Measurements from ENCODE around the gene APOO.

Gene APOO

GRCh38 chrX:23787745-23788118 is 120.0 kb downstream of the APOO start:
- no peak overlapping the region for H3K27ac Mint-ChIP-seq
- peaks cover 6% of the 10 kb centered on the region for H3K4me1 Mint-ChIP-seq
- no peaks in the 10 kb centered on the region for H3K27me3 Mint-ChIP-seq
- peaks cover 14% of the 10 kb centered on the region for H3K36me3 Mint-ChIP-seq
- DNase-seq (ENCODE audit: low spot score in 2 of 2) (no peak), ATAC-seq (ENCODE audit: low read depth) (no peak)
- H3K4me3 Mint-ChIP-seq = no peak overlapping the region
- H3K9me3 Mint-ChIP-seq = no peaks in the 10 kb centered on the region

GRCh38 chrX:23786268-23786815 is 121.4 kb downstream of the APOO start:
- Mint-ChIP-seq H3K9me3 (no peaks in the 10 kb centered on the region), H3K36me3 (peaks cover 14% of the 10 kb centered on the region), H3K27me3 (no peaks in the 10 kb centered on the region), H3K4me3 (no peak overlapping the region), H3K4me1 (peaks cover 9% of the 10 kb centered on the region), H3K27ac (no peak overlapping the region)
- DNase-seq (ENCODE audit: low spot score in 2 of 2) (no peak), ATAC-seq (ENCODE audit: low read depth) (no peak)

GRCh38 chrX:23785580-23785979 is 122.2 kb downstream of the APOO start:
- Mint-ChIP-seq H3K36me3 (peaks cover 14% of the 10 kb centered on the region), H3K4me1 (peaks cover 9% of the 10 kb centered on the region), H3K9me3 (no peaks in the 10 kb centered on the region), H3K4me3 (peak overlapping the region; percentile 94), H3K27me3 (no peaks in the 10 kb centered on the region), H3K27ac (peak overlapping the region; percentile 96)
- ATAC-seq (ENCODE audit: low read depth) (no peak), DNase-seq (ENCODE audit: low spot score in 2 of 2) (no peak)

DNA sequence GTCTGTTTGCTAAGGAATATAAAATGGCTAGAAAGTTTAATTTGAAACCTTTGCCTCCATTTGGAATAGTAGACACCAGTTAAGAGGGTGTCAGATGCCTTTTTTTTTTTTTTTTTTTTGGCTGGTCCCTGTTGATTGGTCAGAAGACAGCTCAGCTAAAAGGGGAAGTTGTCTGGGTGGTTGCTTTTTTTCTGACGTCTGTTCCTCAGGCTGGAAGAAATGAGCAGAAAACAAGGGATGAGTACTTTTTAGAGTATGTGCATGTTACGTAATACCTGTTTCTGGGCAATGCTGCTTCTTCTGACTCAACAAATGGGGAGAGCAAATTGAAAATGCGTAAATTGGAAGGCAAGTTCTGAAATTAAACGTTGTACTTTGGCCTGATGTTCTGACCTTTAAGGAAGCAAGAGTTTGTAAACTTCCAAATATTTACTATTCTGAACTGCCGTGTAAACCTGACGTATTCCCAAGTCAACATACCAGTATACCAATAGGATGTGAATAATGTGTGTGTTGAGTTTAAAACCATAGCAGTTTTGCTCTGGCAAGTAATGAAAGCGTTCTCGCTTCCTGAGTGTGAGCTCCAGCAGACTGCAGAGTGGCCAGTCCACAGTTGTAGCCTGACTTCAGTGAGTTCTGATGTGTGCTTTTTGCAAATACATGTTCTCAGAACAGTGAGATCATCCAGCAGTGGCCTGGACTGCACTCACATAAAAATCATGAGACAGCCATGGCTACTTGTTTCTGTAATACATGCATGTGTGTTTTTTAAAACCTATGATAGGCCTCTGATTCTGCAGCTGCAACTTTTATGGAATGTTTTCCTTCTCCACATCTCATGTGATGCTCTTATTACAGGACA is 123.0 kb downstream of the APOO start:
- ATAC-seq (ENCODE audit: low read depth) = peak; percentile 22
- Mint-ChIP-seq H3K27ac (peak overlapping the region; percentile 96), H3K9me3 (no peaks in the 10 kb centered on the region), H3K36me3 (peaks cover 14% of the 10 kb centered on the region), H3K4me1 (peaks cover 9% of the 10 kb centered on the region), H3K27me3 (no peaks in the 10 kb centered on the region), H3K4me3 (peak overlapping the region; percentile 94)
- DNase-seq (ENCODE audit: low spot score in 2 of 2) = peak in 1 of 2 donors; percentile 24

DNA sequence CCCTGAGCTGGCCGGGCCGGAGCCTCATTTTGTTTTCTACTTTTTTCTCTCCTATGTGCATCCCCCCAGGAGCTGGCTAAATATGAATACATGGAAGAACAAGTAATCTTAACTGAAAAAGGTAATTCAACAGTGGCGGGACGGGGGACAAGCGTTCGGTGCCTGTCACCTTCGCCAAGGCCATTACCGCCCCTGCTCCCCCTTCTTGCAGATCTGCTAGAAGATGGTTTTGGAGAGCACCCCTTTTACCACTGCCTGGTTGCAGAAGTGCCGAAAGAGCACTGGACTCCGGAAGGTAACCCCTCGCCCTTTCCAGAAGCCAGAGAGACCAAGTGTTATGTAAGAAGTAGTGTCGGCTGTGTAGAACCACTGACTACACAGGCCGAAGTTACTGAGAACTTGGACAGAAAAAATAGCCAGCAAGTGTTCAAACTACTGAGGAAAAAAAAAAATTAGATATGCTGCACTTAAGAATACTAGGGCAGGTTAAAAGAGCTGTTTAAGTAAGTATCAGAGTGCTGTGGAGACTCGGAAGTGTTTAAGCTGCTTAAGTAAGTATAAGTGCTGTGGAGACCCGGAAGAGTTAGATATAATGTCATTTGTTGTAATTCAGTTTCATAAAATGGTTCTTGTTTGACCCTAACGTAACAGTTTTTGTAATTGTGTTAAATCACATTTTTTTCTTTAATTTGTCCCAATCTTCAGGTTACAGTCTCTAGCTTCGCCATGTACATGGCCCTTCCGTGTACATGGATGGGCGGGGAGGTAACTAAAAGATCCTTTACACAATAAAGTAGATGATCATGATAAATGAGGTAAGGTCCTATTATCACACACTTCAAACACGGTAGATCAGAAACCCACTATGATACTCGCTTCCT is 123.9 kb downstream of the APOO start:
- ATAC-seq (ENCODE audit: low read depth) = no peak
- Mint-ChIP-seq H3K4me1 (peaks cover 9% of the 10 kb centered on the region), H3K36me3 (peaks cover 14% of the 10 kb centered on the region), H3K9me3 (no peaks in the 10 kb centered on the region), H3K27me3 (no peaks in the 10 kb centered on the region), H3K27ac (peak overlapping the region; percentile 96), H3K4me3 (peak overlapping the region; percentile 94)
- peak; percentile 1 to 25 for DNase-seq (ENCODE audit: low spot score in 2 of 2)

Data from memory B cell (primary cell).